ENCODE results near the gene COL18A1. TPM values are rescaled to one million over a fixed set of nuclear protein-coding genes. Genes with fewer than 3 reads are reported as not detected.

Gene COL18A1
- total and polyA plus RNA-seq, 10 donors = 35.0 to 208 (median 86.4) TPM

- H3K9me3 ChIP-seq = no peaks in the 10 kb centered on the region
These were observed 85.2 kb downstream of the COL18A1 start for GRCh38 chr21:45490049-45490731.

GRCh38 chr21:45491056-45491455, 86.1 kb downstream of the COL18A1 start:
- intact Hi-C loops (cut with DNase I; ENCODE audit: low total_unique reads) = no loop called here
- H3K4me3 ChIP-seq = no peak overlapping the region
- no peaks in the 10 kb centered on the region for H3K9me3 ChIP-seq
- DNase-seq = no peak
- no peaks in the 10 kb centered on the region for H3K27me3 ChIP-seq (replicated peaks in 1 of 7)
- 85 to 95% (median 89%) methylated on average over 8 to 20 of the region's 20 CpGs; no CpG with 5 or more reads in 1 of the 5 donors for WGBS, 5 donors
- peak overlapping the region in 2 of 8 donors; percentile 63 to 72 for H3K27ac ChIP-seq
- no peak for TF ChIP-seq POLR2AphosphoS5 (IDR thresholded peaks at IDR 0.05)
- TF ChIP-seq CTCF (IDR thresholded peaks at IDR 0.05 in 8 of 11, conservative IDR thresholded peaks at IDR 0.05 in 3 of 11) = no peak
- H3K4me1 ChIP-seq = peaks cover 0 to 26% (median 3%) of the 10 kb centered on the region in 6 donors
- peaks cover 0 to 68% (median 2%) of the 10 kb centered on the region in 6 donors for H3K36me3 ChIP-seq

More at GRCh38 chr21:45490049-45490731, 85.2 kb downstream of the COL18A1 start:
- Histone ChIP-seq H3K27ac (peak overlapping the region in 2 of 8 donors; percentile 63 to 72), H3K36me3 (peaks cover 0 to 60% (median 0%) of the 10 kb centered on the region in 6 donors), H3K27me3 (replicated peaks in 1 of 7) (no peaks in the 10 kb centered on the region), H3K4me1 (peaks cover 0 to 26% (median 3%) of the 10 kb centered on the region in 6 donors), H3K4me3 (no peak overlapping the region)
- DNase-seq = no peak
- TF ChIP-seq POLR2AphosphoS5 (IDR thresholded peaks at IDR 0.05) (no peak), POLR2A (IDR thresholded peaks at IDR 0.05) (no peak), CTCF (IDR thresholded peaks at IDR 0.05 in 8 of 11, conservative IDR thresholded peaks at IDR 0.05 in 3 of 11) (no peak)
- 78 to 90% (median 80%) methylated on average over 16 to 27 of the region's 29 CpGs for WGBS, 5 donors
- intact Hi-C loops (cut with DNase I; ENCODE audit: low total_unique reads) = no loop called here

- intact Hi-C loops (cut with DNase I; ENCODE audit: low total_unique reads) = no loop called here
- Histone ChIP-seq H3K27me3 (replicated peaks in 1 of 7) (no peaks in the 10 kb centered on the region), H3K4me3 (no peak overlapping the region), H3K9me3 (no peaks in the 10 kb centered on the region), H3K27ac (no peak overlapping the region), H3K4me1 (peaks cover 0 to 30% (median 5%) of the 10 kb centered on the region in 6 donors), H3K36me3 (peaks cover 0 to 74% (median 2%) of the 10 kb centered on the region in 6 donors)
- no peak for DNase-seq
- TF ChIP-seq POLR2A (IDR thresholded peaks at IDR 0.05) = no peak
- no peak for TF ChIP-seq CTCF (IDR thresholded peaks at IDR 0.05 in 8 of 11, conservative IDR thresholded peaks at IDR 0.05 in 3 of 11)
- peak in 1 of 3 donors; percentile 18 for TF ChIP-seq POLR2AphosphoS5 (IDR thresholded peaks at IDR 0.05)
- WGBS, 5 donors = 83 to 98% (median 89%) methylated on average over 5 to 9 of the region's 9 CpGs
These were observed 86.7 kb downstream of the COL18A1 start for GRCh38 chr21:45491623-45492022.

- Histone ChIP-seq H3K4me1 (peaks cover 0 to 38% (median 10%) of the 10 kb centered on the region in 6 donors), H3K27me3 (replicated peaks in 1 of 7) (no peaks in the 10 kb centered on the region), H3K4me3 (no peak overlapping the region), H3K9me3 (no peaks in the 10 kb centered on the region), H3K27ac (no peak overlapping the region), H3K36me3 (peaks cover 0 to 74% (median 8%) of the 10 kb centered on the region in 6 donors)
- no peak for TF ChIP-seq POLR2AphosphoS5 (IDR thresholded peaks at IDR 0.05)
- no peak for DNase-seq
- WGBS, 5 donors = 83 to 96% (median 93%) methylated on average over 18 to 20 of the region's 20 CpGs
- intact Hi-C loops (cut with DNase I; ENCODE audit: low total_unique reads) = no loop called here
These were observed 87.8 kb downstream of the COL18A1 start for GRCh38 chr21:45492765-45493164.

All from spleen (tissue), 11 donors.